Left renal cortex interstitium (tissue), 4 donors: ENCODE results near the gene CHRNB1. TPM values are rescaled to one million over a fixed set of nuclear protein-coding genes. Genes with fewer than 3 reads are reported as not detected.

Source experiments
- polyA plus RNA-seq, 4 donors: library from polyadenylated mRNA; unstranded; fragments of 120-200 nt; gene quantifications; one replicate each; pipeline ENCODE4 v1.2.1, GENCODE V29; 2013; ENCODE audit not compliant: insufficient read length in 4 of 4

The CHRNB1 gene
- polyA plus RNA-seq, 4 donors, result 10.3 to 10.8 (median 10.6) TPM

Other genes with a start within 250 kb of the CHRNB1 start
- gene DLG4, start 225.2 kb upstream of the CHRNB1 start, polyA plus RNA-seq, result 10 to 100 TPM; 21.1 to 53.3 (median 39.1) TPM
- 100 to 1,000 TPM; 409 to 581 (median 511) TPM for gene ACADVL, start 225.1 kb upstream of the CHRNB1 start, polyA plus RNA-seq
- gene DVL2, start 210.5 kb upstream of the CHRNB1 start, polyA plus RNA-seq, result 10 to 100 TPM; 47.7 to 78.0 (median 62.9) TPM
- 10 to 100 TPM; 51.8 to 74.3 (median 60.9) TPM for gene PHF23, start 205.6 kb upstream of the CHRNB1 start, polyA plus RNA-seq
- gene GABARAP, start 202.6 kb upstream of the CHRNB1 start, polyA plus RNA-seq, result 100 to 1,000 TPM; 396 to 619 (median 451) TPM
- gene CTDNEP1, start 193.3 kb upstream of the CHRNB1 start, polyA plus RNA-seq, result 100 to 1,000 TPM; 136 to 149 (median 141) TPM
- 10 to 100 TPM; 43.7 to 61.9 (median 50.9) TPM for gene ELP5, start 192.8 kb upstream of the CHRNB1 start, polyA plus RNA-seq
- gene CLDN7, start 182.6 kb upstream of the CHRNB1 start, polyA plus RNA-seq, result 10 to 100 TPM; 47.1 to 59.9 (median 55.1) TPM
- 1 to 10 TPM; 2.2 to 2.8 (median 2.5) TPM for gene SLC2A4, start 163.3 kb upstream of the CHRNB1 start, polyA plus RNA-seq
- 1 to 10 TPM; 2.5 to 5.3 (median 3.1) TPM for gene YBX2, start 150.4 kb upstream of the CHRNB1 start, polyA plus RNA-seq
- gene EIF5A, start 137.4 kb upstream of the CHRNB1 start, polyA plus RNA-seq, result 100 to 1,000 TPM; 286 to 397 (median 312) TPM
- gene GPS2, start 129.7 kb upstream of the CHRNB1 start, polyA plus RNA-seq, result 100 to 1,000 TPM in 1 of 4 donors, 10 to 100 TPM in 3; 88.7 to 115 (median 95.8) TPM
- 10 to 100 TPM; 25.4 to 39.7 (median 31.4) TPM for gene NEURL4, start 115.7 kb upstream of the CHRNB1 start, polyA plus RNA-seq
- gene ACAP1, start 108.5 kb upstream of the CHRNB1 start, polyA plus RNA-seq, result 10 to 100 TPM in 2 of 4 donors, 1 to 10 TPM in 2; 7.3 to 10.9 (median 10.0) TPM
- 10 to 100 TPM; 11.2 to 13.9 (median 12.5) TPM for gene KCTD11, start 92.9 kb upstream of the CHRNB1 start, polyA plus RNA-seq
- not detected for gene TMEM95, start 89.9 kb upstream of the CHRNB1 start, polyA plus RNA-seq
- gene TNK1, start 64.0 kb upstream of the CHRNB1 start, polyA plus RNA-seq, result 1 to 10 TPM; 3.1 to 7.9 (median 5.7) TPM
- 10 to 100 TPM; 27.8 to 51.2 (median 41.2) TPM for gene PLSCR3, start 50.5 kb upstream of the CHRNB1 start, polyA plus RNA-seq
- 100 to 1,000 TPM in 1 of 4 donors, 10 to 100 TPM in 3; 82.2 to 108 (median 90.2) TPM for gene TMEM256, start 41.0 kb upstream of the CHRNB1 start, polyA plus RNA-seq
- 10 to 100 TPM; 17.5 to 38.6 (median 30.2) TPM for gene NLGN2, start 37.2 kb upstream of the CHRNB1 start, polyA plus RNA-seq
- gene SPEM1, start 24.7 kb upstream of the CHRNB1 start, polyA plus RNA-seq, result not detected
- under 1 TPM in 1 of 4 donors, not detected in 3; 0.06 TPM for gene SPEM2, start 19.4 kb upstream of the CHRNB1 start, polyA plus RNA-seq
- not detected for gene SPEM3, start 16.2 kb upstream of the CHRNB1 start, polyA plus RNA-seq
- 1 to 10 TPM; 3.7 to 5.7 (median 4.8) TPM for gene TMEM102, start 9.6 kb upstream of the CHRNB1 start, polyA plus RNA-seq
- gene FGF11, start 5.5 kb upstream of the CHRNB1 start, polyA plus RNA-seq, result 1 to 10 TPM; 6.1 to 6.9 (median 6.4) TPM
- 10 to 100 TPM; 38.6 to 50.6 (median 44.2) TPM for gene ZBTB4, start 34.6 kb downstream of the CHRNB1 start, polyA plus RNA-seq
- gene SLC35G6, start 36.4 kb downstream of the CHRNB1 start, polyA plus RNA-seq, result under 1 TPM in 2 of 4 donors, not detected in 2; 0.46 to 0.72 TPM
- gene POLR2A, start 39.3 kb downstream of the CHRNB1 start, polyA plus RNA-seq, result 100 to 1,000 TPM; 101 to 163 (median 116) TPM
- gene TNFSF12, start 104.0 kb downstream of the CHRNB1 start, polyA plus RNA-seq, result 10 to 100 TPM; 21.7 to 32.3 (median 28.3) TPM
- gene TNFSF13, start 113.7 kb downstream of the CHRNB1 start, polyA plus RNA-seq, result 10 to 100 TPM; 12.8 to 15.9 (median 14.5) TPM
- 10 to 100 TPM; 60.8 to 81.3 (median 74.9) TPM for gene SENP3, start 116.9 kb downstream of the CHRNB1 start, polyA plus RNA-seq
- 10 to 100 TPM; 33.6 to 64.0 (median 57.2) TPM for gene CD68, start 134.6 kb downstream of the CHRNB1 start, polyA plus RNA-seq
- 100 to 1,000 TPM; 102 to 125 (median 121) TPM for gene MPDU1, start 138.8 kb downstream of the CHRNB1 start, polyA plus RNA-seq
- 1 to 10 TPM; 3.0 to 5.6 (median 4.0) TPM for gene SOX15, start 145.0 kb downstream of the CHRNB1 start, polyA plus RNA-seq
- gene FXR2, start 169.8 kb downstream of the CHRNB1 start, polyA plus RNA-seq, result 10 to 100 TPM; 46.3 to 56.5 (median 52.4) TPM
- 100 to 1,000 TPM; 127 to 157 (median 133) TPM for gene SAT2, start 182.8 kb downstream of the CHRNB1 start, polyA plus RNA-seq
- gene SHBG, start 185.1 kb downstream of the CHRNB1 start, polyA plus RNA-seq, result 1 to 10 TPM; 3.0 to 5.1 (median 4.0) TPM
- gene ATP1B2, start 205.9 kb downstream of the CHRNB1 start, polyA plus RNA-seq, result 10 to 100 TPM; 18.1 to 22.1 (median 21.1) TPM
- gene TP53, start 242.4 kb downstream of the CHRNB1 start, polyA plus RNA-seq, result 10 to 100 TPM; 63.1 to 78.2 (median 72.6) TPM
- 10 to 100 TPM; 11.1 to 17.6 (median 15.6) TPM for gene WRAP53, start 243.4 kb downstream of the CHRNB1 start, polyA plus RNA-seq